ENCODE measurements around the gene PRKAR1B.

GRCh38 chr7:745431-746154 is 18.5 kb upstream of the PRKAR1B start:
- no peak for TF ChIP-seq POLR2A (IDR thresholded peaks at IDR 0.05)
- TF ChIP-seq, protein P1, sequence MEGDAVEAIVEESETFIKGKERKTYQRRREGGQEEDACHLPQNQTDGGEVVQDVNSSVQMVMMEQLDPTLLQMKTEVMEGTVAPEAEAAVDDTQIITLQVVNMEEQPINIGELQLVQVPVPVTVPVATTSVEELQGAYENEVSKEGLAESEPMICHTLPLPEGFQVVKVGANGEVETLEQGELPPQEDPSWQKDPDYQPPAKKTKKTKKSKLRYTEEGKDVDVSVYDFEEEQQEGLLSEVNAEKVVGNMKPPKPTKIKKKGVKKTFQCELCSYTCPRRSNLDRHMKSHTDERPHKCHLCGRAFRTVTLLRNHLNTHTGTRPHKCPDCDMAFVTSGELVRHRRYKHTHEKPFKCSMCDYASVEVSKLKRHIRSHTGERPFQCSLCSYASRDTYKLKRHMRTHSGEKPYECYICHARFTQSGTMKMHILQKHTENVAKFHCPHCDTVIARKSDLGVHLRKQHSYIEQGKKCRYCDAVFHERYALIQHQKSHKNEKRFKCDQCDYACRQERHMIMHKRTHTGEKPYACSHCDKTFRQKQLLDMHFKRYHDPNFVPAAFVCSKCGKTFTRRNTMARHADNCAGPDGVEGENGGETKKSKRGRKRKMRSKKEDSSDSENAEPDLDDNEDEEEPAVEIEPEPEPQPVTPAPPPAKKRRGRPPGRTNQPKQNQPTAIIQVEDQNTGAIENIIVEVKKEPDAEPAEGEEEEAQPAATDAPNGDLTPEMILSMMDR (IDR thresholded peaks at IDR 0.05) = peak in 1 of 7 experiments; percentile 28
